Urinary bladder (tissue), 4 donors: ENCODE data around the gene TMEM176B. TPM values are rescaled to one million over a fixed set of nuclear protein-coding genes. Genes with fewer than 3 reads are reported as not detected.

Source experiments
- DNase-seq: peaks from one replicate; pipeline ENCODE4 v3.0.0-alpha.2; 2015; ENCODE audit errors: extremely low spot score
- H3K27ac ChIP-seq: one replicate; pipeline ENCODE4 v1.5.1; 2013; ENCODE audit warnings: low read depth, mild to moderate bottlenecking, moderate library complexity
- H3K36me3 ChIP-seq: one replicate; pipeline ENCODE4 v1.6.1; 2013; ENCODE audit warnings: mild to moderate bottlenecking, moderate library complexity; ENCODE audit not compliant: insufficient read depth
- H3K4me1 ChIP-seq: one replicate; pipeline ENCODE4 v1.6.1; 2013; ENCODE audit warnings: mild to moderate bottlenecking, moderate library complexity; ENCODE audit not compliant: insufficient read depth
- H3K4me3 ChIP-seq: one replicate; pipeline ENCODE4 v1.5.1; 2013; ENCODE audit warnings: low read depth, low read length
- WGBS: extraction: QIAGEN DNeasy Blood & Tissue Kit; methylation state at CpG from one replicate; pipeline ENCODE4 v1.1.7; 2013; 5-methylcytosine and 5-hydroxymethylcytosine counted together
- polyA plus RNA-seq: library from polyadenylated mRNA; stranded (reverse); fragments of 200-250 nt; gene quantifications from one replicate; pipeline ENCODE4 v1.2.3, GENCODE V29; 2013
- total RNA-seq: library from RNA; depleted of rRNA; stranded (reverse); fragments of >200 nt; gene quantifications from one replicate; pipeline ENCODE4 v1.2.3, GENCODE V29; 2014
- donor health status: healthy with polysubstance abuse.
- donor health status: healthy.

The TMEM176B gene
- total and polyA plus RNA-seq, 2 donors, result 59.4 to 84.0 TPM

GRCh38 chr7:150769768-150770167, 30.4 kb downstream of the TMEM176B start:
- Histone ChIP-seq H3K36me3 (no peaks in the 10 kb centered on the region), H3K4me1 (no peaks in the 10 kb centered on the region), H3K27ac (no peak overlapping the region), H3K4me3 (no peak overlapping the region)
- no peak for DNase-seq
- 85% methylated on average over 4 of the region's 4 CpGs for WGBS

GRCh38 chr7:150766334-150766709, 33.8 kb downstream of the TMEM176B start:
- no peaks in the 10 kb centered on the region for H3K4me1 ChIP-seq
- H3K4me3 ChIP-seq, result no peak overlapping the region
- no peak for DNase-seq
- no peaks in the 10 kb centered on the region for H3K36me3 ChIP-seq
- no peak overlapping the region for H3K27ac ChIP-seq

GRCh38 chr7:150759479-150759878, 40.7 kb downstream of the TMEM176B start:
- Histone ChIP-seq H3K4me3 (no peak overlapping the region), H3K36me3 (no peaks in the 10 kb centered on the region), H3K27ac (no peak overlapping the region), H3K4me1 (no peaks in the 10 kb centered on the region)
- no peak for DNase-seq
- WGBS, result 70% methylated on average over 1 of the region's 1 CpG

GRCh38 chr7:150756858-150757257, 43.3 kb downstream of the TMEM176B start:
- no peak overlapping the region for H3K27ac ChIP-seq
- no peak for DNase-seq
- WGBS, result 58% methylated on average over 1 of the region's 1 CpG
- H3K4me1 ChIP-seq, result no peaks in the 10 kb centered on the region
- H3K4me3 ChIP-seq, result no peak overlapping the region
- no peaks in the 10 kb centered on the region for H3K36me3 ChIP-seq

GRCh38 chr7:150756166-150756565, 44.0 kb downstream of the TMEM176B start:
- Histone ChIP-seq H3K4me1 (no peaks in the 10 kb centered on the region), H3K36me3 (no peaks in the 10 kb centered on the region), H3K27ac (no peak overlapping the region), H3K4me3 (no peak overlapping the region)
- DNase-seq, result no peak
- WGBS, result 50% methylated on average over 3 of the region's 3 CpGs

GRCh38 chr7:150755473-150756099, 44.6 kb downstream of the TMEM176B start:
- Histone ChIP-seq H3K4me3 (no peak overlapping the region), H3K27ac (no peak overlapping the region), H3K36me3 (no peaks in the 10 kb centered on the region), H3K4me1 (no peaks in the 10 kb centered on the region)
- no peak for DNase-seq
- 69% methylated on average over 4 of the region's 4 CpGs for WGBS

GRCh38 chr7:150754951-150755350, 45.2 kb downstream of the TMEM176B start:
- no peaks in the 10 kb centered on the region for H3K36me3 ChIP-seq
- H3K27ac ChIP-seq, result no peak overlapping the region
- DNase-seq, result no peak
- H3K4me1 ChIP-seq, result no peaks in the 10 kb centered on the region
- no peak overlapping the region for H3K4me3 ChIP-seq

- no peaks in the 10 kb centered on the region for H3K4me1 ChIP-seq
- no peak overlapping the region for H3K4me3 ChIP-seq
- H3K27ac ChIP-seq, result no peak overlapping the region
- 34% methylated on average over 3 of the region's 3 CpGs for WGBS
- H3K36me3 ChIP-seq, result no peaks in the 10 kb centered on the region
- DNase-seq, result no peak
Observed at GRCh38 chr7:150753826-150754603, 46.1 kb downstream of the TMEM176B start.

- Histone ChIP-seq H3K4me1 (no peaks in the 10 kb centered on the region), H3K36me3 (no peaks in the 10 kb centered on the region), H3K4me3 (no peak overlapping the region), H3K27ac (no peak overlapping the region)
- DNase-seq, result no peak
- WGBS, result 65% methylated on average over 6 of the region's 6 CpGs
Observed at GRCh38 chr7:150753239-150753638, 46.9 kb downstream of the TMEM176B start.

- no peak for DNase-seq
- no peaks in the 10 kb centered on the region for H3K4me1 ChIP-seq
- WGBS, result 35% methylated on average over 2 of the region's 2 CpGs
- H3K36me3 ChIP-seq, result no peaks in the 10 kb centered on the region
- no peak overlapping the region for H3K4me3 ChIP-seq
- H3K27ac ChIP-seq, result no peak overlapping the region
Observed at GRCh38 chr7:150751702-150752101, 48.5 kb downstream of the TMEM176B start.

GRCh38 chr7:150748376-150748775, 51.8 kb downstream of the TMEM176B start:
- no peak overlapping the region for H3K27ac ChIP-seq
- H3K4me1 ChIP-seq, result no peaks in the 10 kb centered on the region
- no peak for DNase-seq
- no peak overlapping the region for H3K4me3 ChIP-seq
- 76% methylated on average over 4 of the region's 4 CpGs for WGBS
- no peaks in the 10 kb centered on the region for H3K36me3 ChIP-seq

- no peaks in the 10 kb centered on the region for H3K4me1 ChIP-seq
- no peak for DNase-seq
- H3K27ac ChIP-seq, result no peak overlapping the region
- no peaks in the 10 kb centered on the region for H3K36me3 ChIP-seq
- no peak overlapping the region for H3K4me3 ChIP-seq
- 93% methylated on average over 6 of the region's 6 CpGs for WGBS
Observed at GRCh38 chr7:150746921-150747320, 53.2 kb downstream of the TMEM176B start.

- Histone ChIP-seq H3K27ac (no peak overlapping the region), H3K4me1 (no peaks in the 10 kb centered on the region), H3K4me3 (no peak overlapping the region), H3K36me3 (no peaks in the 10 kb centered on the region)
- 54% methylated on average over 3 of the region's 3 CpGs for WGBS
- DNase-seq, result no peak
Observed at GRCh38 chr7:150745876-150746275, 54.3 kb downstream of the TMEM176B start.

- WGBS, result 74% methylated on average over 5 of the region's 5 CpGs
- H3K27ac ChIP-seq, result no peak overlapping the region
- no peak overlapping the region for H3K4me3 ChIP-seq
- no peaks in the 10 kb centered on the region for H3K4me1 ChIP-seq
- no peak for DNase-seq
- no peaks in the 10 kb centered on the region for H3K36me3 ChIP-seq
Observed at GRCh38 chr7:150745086-150745485, 55.1 kb downstream of the TMEM176B start.
